HG03060 (cell line): ENCODE measurements around the gene PLA2G4B.

ENCODE experiments used
- ATAC-seq: cut with Tn5 transposase; IDR thresholded peaks from one replicate; pipeline ENCODE4 v1.9.1; 2021; ENCODE audit warnings: low read depth, moderate number of reproducible peaks; ENCODE audit not compliant: unreplicated experiment

Gene PLA2G4B

GRCh38 chr15:41806291-41807181, 32.1 kb upstream of the PLA2G4B start:
- ATAC-seq, result no peak

GRCh38 chr15:41809121-41809520, 29.5 kb upstream of the PLA2G4B start:
- ATAC-seq, result no peak

- ATAC-seq, result no peak
Observed at GRCh38 chr15:41809526-41810220, 29.0 kb upstream of the PLA2G4B start.

- no peak for ATAC-seq
Observed at GRCh38 chr15:41810651-41811431, 27.8 kb upstream of the PLA2G4B start.

- no peak for ATAC-seq
Observed at GRCh38 chr15:41811432-41812195, 27.0 kb upstream of the PLA2G4B start.

GRCh38 chr15:41812820-41813375, 25.7 kb upstream of the PLA2G4B start:
- ATAC-seq, result no peak

- no peak for ATAC-seq
Observed at GRCh38 chr15:41813426-41813825, 25.2 kb upstream of the PLA2G4B start.

- ATAC-seq, result no peak
Observed at GRCh38 chr15:41814534-41814933, 24.1 kb upstream of the PLA2G4B start.

- no peak for ATAC-seq
Observed at GRCh38 chr15:41816788-41817187, 21.9 kb upstream of the PLA2G4B start.

- ATAC-seq, result no peak
Observed at GRCh38 chr15:41817327-41817726, 21.3 kb upstream of the PLA2G4B start.

GRCh38 chr15:41817781-41818180, 20.9 kb upstream of the PLA2G4B start:
- ATAC-seq, result no peak

- no peak for ATAC-seq
Observed at GRCh38 chr15:41819455-41820050, 19.1 kb upstream of the PLA2G4B start.

- no peak for ATAC-seq
Observed at GRCh38 chr15:41820791-41821423, 17.7 kb upstream of the PLA2G4B start.

GRCh38 chr15:41821831-41822230, 16.8 kb upstream of the PLA2G4B start:
- no peak for ATAC-seq

- ATAC-seq, result no peak
Observed at GRCh38 chr15:41822471-41822870, 16.2 kb upstream of the PLA2G4B start.

GRCh38 chr15:41822957-41823356, 15.7 kb upstream of the PLA2G4B start:
- no peak for ATAC-seq

GRCh38 chr15:41823502-41823901, 15.1 kb upstream of the PLA2G4B start:
- no peak for ATAC-seq

- no peak for ATAC-seq
Observed at GRCh38 chr15:41824062-41824745, 14.4 kb upstream of the PLA2G4B start.

GRCh38 chr15:41825145-41825544, 13.5 kb upstream of the PLA2G4B start:
- no peak for ATAC-seq
